ENCODE results near the gene GFOD2. TPM values are rescaled to one million over a fixed set of nuclear protein-coding genes. Genes with fewer than 3 reads are reported as not detected.
A peak's percentile ranks its signal among the peaks of the same experiment; 100 is the strongest.

GFOD2 gene
- total and polyA plus RNA-seq, 8 donors, result 6.4 to 17.2 (median 9.6) TPM

GRCh38 chr16:67674851-67675578 is 44.1 kb downstream of the GFOD2 start:
- no peaks in the 10 kb centered on the region for H3K27me3 ChIP-seq
- no peaks in the 10 kb centered on the region for H3K36me3 ChIP-seq
- no peak for FAIRE-seq
- WGBS, 2 donors, result 92 to 95% methylated on average over 28 of the region's 28 CpGs
- H3K27ac ChIP-seq, result peak overlapping the region in 3 of 4 donors; percentile 25 to 88 (median 82)
- intact Hi-C loops (cut with DNase I), result loop anchor here in 1 of 3 donors (10.0 kb wide), 1 partner anchor 250 kb away; no protein-coding TSS in a partner anchor
- DNase-seq, result peak in 2 of 6 donors; percentile 14 to 58
- H3K4me1 ChIP-seq, result peaks cover 5 to 16% (median 9%) of the 10 kb centered on the region in 3 donors
- ATAC-seq, result peak in 2 of 4 donors; percentile 39 to 43
- no peaks in the 10 kb centered on the region for H3K9me3 ChIP-seq
- TF ChIP-seq CTCF (IDR thresholded peaks at IDR 0.05), result no peak
- no peak overlapping the region for H3K4me3 ChIP-seq

GRCh38 chr16:67673712-67674580 is 45.2 kb downstream of the GFOD2 start:
- TF ChIP-seq CTCF (IDR thresholded peaks at IDR 0.05), result no peak
- ATAC-seq (peak; percentile 44 to 79 (median 74)), FAIRE-seq (no peak), DNase-seq (peak in 5 of 6 donors; percentile 62 to 77 (median 71))
- Histone ChIP-seq H3K9me3 (no peaks in the 10 kb centered on the region), H3K4me3 (no peak overlapping the region), H3K27me3 (no peaks in the 10 kb centered on the region), H3K36me3 (no peaks in the 10 kb centered on the region), H3K27ac (peak overlapping the region; percentile 25 to 88 (median 60)), H3K4me1 (peaks cover 5 to 16% (median 9%) of the 10 kb centered on the region in 3 donors)
- intact Hi-C loops (cut with DNase I), result loop anchor here in 1 of 3 donors (10.0 kb wide), 1 partner anchor 251 kb away; no protein-coding TSS in a partner anchor
- 54 to 59% methylated on average over 21 of the region's 21 CpGs for WGBS, 2 donors

- Histone ChIP-seq H3K27me3 (no peaks in the 10 kb centered on the region), H3K9me3 (no peaks in the 10 kb centered on the region), H3K36me3 (no peaks in the 10 kb centered on the region), H3K27ac (peak overlapping the region; percentile 25 to 88 (median 60)), H3K4me1 (peaks cover 5 to 16% (median 9%) of the 10 kb centered on the region in 3 donors), H3K4me3 (no peak overlapping the region)
- peak; percentile 33 to 70 (median 58) for TF ChIP-seq CTCF (IDR thresholded peaks at IDR 0.05)
- FAIRE-seq (no peak), ATAC-seq (peak in 3 of 4 donors; percentile 47 to 67 (median 60)), DNase-seq (peak in 5 of 6 donors; percentile 49 to 69 (median 64))
- intact Hi-C loops (cut with DNase I), result loop anchor here in 1 of 3 donors (10.0 kb wide), 1 partner anchor 252 kb away; no protein-coding TSS in a partner anchor
- 48 to 50% methylated on average over 13 of the region's 13 CpGs for WGBS, 2 donors
Observed at GRCh38 chr16:67672739-67673662, 46.1 kb downstream of the GFOD2 start.

- Histone ChIP-seq H3K27ac (peak overlapping the region in 1 of 4 donors; percentile 82), H3K9me3 (no peaks in the 10 kb centered on the region), H3K4me3 (no peak overlapping the region), H3K36me3 (no peaks in the 10 kb centered on the region), H3K27me3 (no peaks in the 10 kb centered on the region), H3K4me1 (peaks cover 9 to 21% (median 13%) of the 10 kb centered on the region in 3 donors)
- 27 to 38% methylated on average over 4 of the region's 4 CpGs for WGBS, 2 donors
- FAIRE-seq, result no peak
- DNase-seq, result peak in 2 of 6 donors; percentile 4 to 15
- intact Hi-C loops (cut with DNase I), result loop anchor here in 1 of 3 donors (10.0 kb wide), 1 partner anchor 252 kb away; no protein-coding TSS in a partner anchor
- no peak for ATAC-seq
- no peak for TF ChIP-seq CTCF (IDR thresholded peaks at IDR 0.05)
Observed at GRCh38 chr16:67672306-67672705, 46.8 kb downstream of the GFOD2 start.

All from pancreas (tissue), 10 donors.